Keratinocyte (primary cell): Measurements from ENCODE around the gene TRIM9.

Experiments
- CTCF ChIP-seq, 3 experiments: IDR thresholded peaks in 1 of 3; conservative IDR thresholded peaks in 1 of 3; optimal IDR thresholded peaks in 1 of 3; 2 replicates in 2 of 3; 3 replicates in 1 of 3; pipeline versions ENCODE3 to v1.5.1; 2011; ENCODE audit warnings: low read length in 3 of 3, mild to moderate bottlenecking in 3 of 3, moderate library complexity in 2 of 3, control low read depth in 1 of 3, inconsistent platforms in 1 of 3; ENCODE audit not compliant: insufficient read depth in 2 of 3; ENCODE audit errors: extremely low read depth in 1 of 3
- EZH2 ChIP-seq: IDR thresholded peaks from one replicate; pipeline ENCODE4 v1.6.1; 2012; ENCODE audit warnings: inconsistent platforms, mild to moderate bottlenecking, low read length, moderate library complexity

DNA sequence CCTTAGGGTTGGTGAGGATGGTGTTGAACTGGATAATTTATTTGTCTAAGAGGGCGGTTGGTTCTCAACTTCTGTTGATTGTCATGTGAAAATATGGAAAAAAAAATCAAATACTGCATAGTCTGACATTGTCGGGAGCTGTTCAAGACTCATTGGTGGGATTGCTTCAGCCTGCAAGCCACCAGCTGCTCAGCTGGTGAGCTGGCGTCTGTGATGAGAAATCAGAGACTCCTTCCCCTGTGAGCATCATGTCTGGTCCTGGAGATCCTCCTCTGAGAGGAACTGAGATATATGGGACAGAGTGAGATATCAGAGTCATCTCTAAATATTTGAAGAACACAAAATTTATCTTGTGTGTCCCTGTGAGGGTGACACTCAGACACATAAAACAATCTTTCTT lies 49.9 kb downstream of the TRIM9 start:
- no peak for TF ChIP-seq CTCF (optimal IDR thresholded peaks at IDR 0.05 in 1 of 3, IDR thresholded peaks at IDR 0.05 in 1 of 3, conservative IDR thresholded peaks at IDR 0.05 in 1 of 3; ENCODE audit: extremely low read depth in 1 of 3, insufficient read depth in 2 of 3, low read length in 3 of 3)
- TF ChIP-seq EZH2: no peak
